ENCODE measurements around the gene INHBB.

DNA sequence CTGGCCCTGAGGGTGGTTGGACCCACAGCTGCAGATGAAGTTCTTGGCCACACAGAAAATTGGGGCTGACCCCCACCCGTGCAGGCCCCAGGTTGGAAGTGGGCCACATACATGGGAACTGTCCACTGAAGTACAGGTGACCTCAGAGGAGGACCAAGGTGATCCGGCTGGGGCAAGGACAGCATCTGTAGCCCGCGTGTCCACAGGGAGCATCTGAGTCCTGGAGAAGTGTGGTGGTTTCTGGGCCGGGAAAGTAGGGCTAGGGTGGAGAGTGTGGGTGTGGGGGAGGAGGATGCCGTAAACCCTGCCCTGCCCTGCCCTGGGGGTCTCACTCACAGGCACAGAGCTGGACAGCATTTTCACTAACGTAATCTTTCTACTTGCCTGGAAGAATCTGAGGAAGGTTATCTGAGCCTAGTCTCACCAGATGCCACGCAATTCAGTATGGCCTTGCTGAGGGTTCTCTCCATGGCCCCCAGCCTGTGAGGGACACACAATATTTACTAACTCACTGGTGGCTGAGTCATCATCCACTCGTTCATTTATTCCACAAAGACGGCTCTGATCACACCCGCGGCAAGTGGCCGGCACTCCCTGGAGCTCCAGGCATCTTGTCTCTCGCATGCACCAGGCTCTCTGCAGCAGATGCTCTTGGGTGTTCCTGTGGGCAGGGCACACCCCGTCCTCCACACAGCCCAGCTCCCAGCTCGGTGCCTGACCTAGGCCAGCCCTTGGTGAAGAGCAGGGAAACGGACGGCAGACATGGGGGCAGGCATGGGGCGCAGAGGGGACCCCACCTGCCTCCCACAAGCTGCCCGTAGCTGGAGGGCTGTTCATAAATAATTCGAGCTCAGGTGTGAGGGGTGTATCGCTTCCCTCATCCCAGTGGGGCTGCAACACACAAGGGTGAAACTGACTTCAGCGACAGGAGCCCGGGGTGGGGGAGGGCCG is 51.2 kb downstream of the INHBB start:
- TF ChIP-seq CTCF (IDR thresholded peaks at IDR 0.05) (no peak), POLR2AphosphoS5 (IDR thresholded peaks at IDR 0.05) (no peak), POLR2A (IDR thresholded peaks at IDR 0.05) (no peak)
